GM12873 (cell line): Measurements from ENCODE around the gene TCEA2.

ENCODE experiments used
- CTCF ChIP-seq: IDR thresholded peaks from 2 replicates; pipeline ENCODE4 v1.5.1; 2012; ENCODE audit warnings: low read depth, mild to moderate bottlenecking, moderate library complexity, low read length, control low read depth; ENCODE audit not compliant: insufficient read depth; ENCODE audit errors: missing control alignments

TCEA2 gene

GRCh38 chr20:64083804-64084684 is 21.0 kb downstream of the TCEA2 start, which contains the start of gene LKAAEAR1:
LKAAEAR1 (minus strand) TSS chr20:64084398; CDS start chr20:64084219, 179 bp downstream.
- no peak for TF ChIP-seq CTCF

DNA sequence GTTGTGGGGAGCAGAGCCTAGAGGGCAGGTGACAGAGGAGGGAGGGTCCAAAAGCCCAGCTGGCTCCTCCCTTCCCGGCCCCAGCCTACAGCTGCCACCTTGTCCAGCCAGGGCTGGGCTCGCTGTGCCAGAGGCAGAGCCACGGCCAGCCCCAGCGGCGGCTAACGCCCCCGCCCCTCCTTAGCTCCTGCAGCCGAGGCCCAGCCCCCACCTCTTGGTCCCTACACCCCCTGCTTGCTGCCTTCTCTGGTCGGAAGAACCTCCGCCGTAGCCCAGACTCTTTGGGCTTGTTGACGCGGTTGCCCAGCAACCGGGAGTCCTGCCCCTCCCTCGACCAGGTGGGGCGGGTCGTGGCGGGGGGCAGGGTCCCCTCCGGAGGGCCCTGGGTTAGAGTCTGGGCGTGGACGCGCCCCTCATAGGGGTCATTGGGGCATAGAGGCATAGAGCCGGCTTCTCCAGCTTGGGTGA is 21.7 kb downstream of the TCEA2 start:
- no peak for TF ChIP-seq CTCF

DNA sequence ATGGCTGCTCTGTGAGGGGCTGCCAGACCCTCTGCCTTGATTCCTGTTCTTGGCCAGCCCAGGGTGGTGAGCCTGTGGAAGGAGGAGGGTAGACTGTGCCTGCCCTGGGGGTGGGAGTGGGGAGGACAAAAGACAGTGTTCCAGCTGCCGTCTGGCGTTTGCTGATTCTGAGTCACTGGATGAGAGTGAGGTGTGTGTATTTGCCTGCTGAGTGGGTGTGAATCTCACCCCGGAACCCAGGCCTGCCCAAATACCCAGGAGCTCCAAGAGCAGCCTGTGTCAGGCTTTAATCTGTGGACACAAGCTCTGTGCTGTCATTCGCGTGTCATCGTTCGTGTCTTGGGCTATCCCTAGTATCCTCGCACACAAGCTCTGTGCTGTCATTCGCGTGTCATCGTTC is 23.8 kb downstream of the TCEA2 start:
- no peak for TF ChIP-seq CTCF

GRCh38 chr20:64090165-64090564 is 27.2 kb downstream of the TCEA2 start:
- no peak for TF ChIP-seq CTCF

DNA sequence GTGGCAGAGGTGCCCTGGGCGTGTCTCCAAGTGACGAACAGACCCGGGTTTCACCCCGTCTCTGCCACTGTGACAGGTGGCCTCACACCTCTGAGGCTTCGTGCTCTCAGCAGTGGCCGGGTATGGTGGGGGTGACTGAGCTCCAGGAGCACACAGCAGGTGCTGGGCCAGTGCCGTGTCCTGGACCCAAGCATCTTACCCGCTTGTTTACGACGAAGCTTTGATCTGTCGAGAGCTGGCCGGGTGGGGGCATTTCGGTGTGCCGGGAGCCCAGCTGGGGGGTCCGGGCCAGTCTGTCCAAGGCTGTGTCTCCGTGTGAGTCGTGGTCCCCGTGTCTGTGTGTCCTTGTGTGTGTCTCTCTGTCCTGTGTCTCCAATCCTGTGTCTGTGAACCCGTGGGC is 28.3 kb downstream of the TCEA2 start:
- no peak for TF ChIP-seq CTCF

DNA sequence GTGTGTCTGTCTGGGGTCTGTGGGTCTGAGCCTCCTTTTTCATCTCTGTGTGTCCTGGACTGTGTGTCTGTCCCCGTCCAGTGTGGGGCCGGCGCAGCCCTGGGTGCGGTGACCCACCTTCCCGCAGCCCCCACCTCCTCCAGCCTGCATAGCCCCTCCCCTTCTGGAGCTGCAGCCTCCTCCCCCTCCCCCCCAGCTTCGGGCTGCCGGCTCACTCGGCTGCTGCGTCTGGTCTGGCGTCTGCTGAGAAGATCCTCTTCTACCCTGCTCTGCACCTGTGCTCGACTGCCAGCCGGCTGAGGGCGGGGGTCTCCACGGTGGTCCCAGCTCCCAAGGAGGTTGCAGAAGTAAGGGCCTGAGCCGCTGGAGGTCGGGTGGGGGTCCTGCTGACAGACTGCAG is 28.8 kb downstream of the TCEA2 start:
- TF ChIP-seq CTCF, result no peak

GRCh38 chr20:64092258-64093012 is 29.4 kb downstream of the TCEA2 start:
- TF ChIP-seq CTCF, result no peak
